Endothelial cell of umbilical vein (primary cell): ENCODE data around the gene EMID1. TPM values are rescaled to one million over a fixed set of nuclear protein-coding genes. Genes with fewer than 3 reads are reported as not detected.

Experiments used
- BruUV-seq: library from RNA; stranded (reverse); fragments of 400-500 nt; replicated peaks from 2 replicates; lab custom pipeline; 2021; lab: Mats Ljungman, UMichigan
- CTCF ChIA-PET: fragments of 300-600, 350-600 bp; sonication (Branson Sonifier 250); formaldehyde crosslinking; loops from one replicate; lab custom pipeline; 2021; ENCODE audit warnings: antibody characterized with exemption, inconsistent platforms; lab: Charles Lee
- POLR2A ChIA-PET: fragments of 300-600, 350-600 bp; sonication (Branson Sonifier 250); formaldehyde crosslinking; loops from one replicate; lab custom pipeline; 2021; ENCODE audit warnings: antibody characterized with exemption, inconsistent platforms; lab: Charles Lee
- DNase-seq: peaks from one replicate; pipeline ENCODE4 v3.0.0-alpha.2; 2011; ENCODE audit warnings: low read depth, low spot score
- FAIRE-seq: peaks from 2 replicates; lab custom pipeline; 2011; peaks lifted over from hg19 to GRCh38; lab: Jason Lieb, UNC
- H2AFZ ChIP-seq: 2 replicates; pipeline ENCODE4 v1.6.0; 2012; ENCODE audit warnings: low read depth, low read length, control low read depth, inconsistent platforms
- H3K27ac ChIP-seq: 2 replicates; pipeline ENCODE4 v1.5.1; 2011; ENCODE audit warnings: low read depth, mild to moderate bottlenecking, control low read depth, low read length, moderate library complexity; ENCODE audit not compliant: insufficient read depth
- H3K27me3 ChIP-seq, 2 experiments: 2 replicates each; pipeline versions ENCODE4 v1.6.0 to v1.6.1; 2011; ENCODE audit warnings: low read length in 2 of 2, mixed read lengths in 1 of 2; ENCODE audit not compliant: control insufficient read depth in 2 of 2, insufficient read depth in 2 of 2
- H3K36me3 ChIP-seq, 2 experiments: 2 replicates in 1 of 2; 3 replicates in 1 of 2; pipeline ENCODE4 v1.5.1; 2011; ENCODE audit warnings: low read length in 2 of 2, mild to moderate bottlenecking in 1 of 2, moderate library complexity in 1 of 2; ENCODE audit not compliant: control insufficient read depth in 2 of 2, insufficient read depth in 2 of 2; ENCODE audit errors: extremely low read depth in 1 of 2
- H3K4me1 ChIP-seq: 3 replicates; pipeline ENCODE4 v1.5.1; 2011; ENCODE audit warnings: mild to moderate bottlenecking, low read length; ENCODE audit not compliant: control insufficient read depth, insufficient read depth; ENCODE audit errors: extremely low read depth
- H3K4me2 ChIP-seq: 2 replicates; pipeline ENCODE4 v1.6.1; 2011; ENCODE audit warnings: low read length, control low read depth, mixed read lengths; ENCODE audit not compliant: insufficient read depth
- H3K4me3 ChIP-seq, 3 experiments: fragments of 200-600 bp in 1 of 3; sonication (generic), shearing (Covaris generic) in 1 of 3; replicated peaks in 1 of 3; 2 replicates each; pipeline ENCODE4 v1.5.1; 2011 to 2016; ENCODE audit warnings: control low read depth in 3 of 3, low read length in 3 of 3, mild to moderate bottlenecking in 2 of 3, inconsistent platforms in 1 of 3, low read depth in 1 of 3, moderate library complexity in 1 of 3; ENCODE audit not compliant: insufficient read depth in 1 of 3
- H3K79me2 ChIP-seq: 2 replicates; pipeline ENCODE4 v1.6.0; 2012; ENCODE audit warnings: low read length, inconsistent platforms; ENCODE audit not compliant: control insufficient read depth, insufficient read depth
- H3K9ac ChIP-seq: replicated peaks from 2 replicates; pipeline ENCODE3; 2011; ENCODE audit warnings: low read length, control low read depth; ENCODE audit not compliant: insufficient read depth; ENCODE audit errors: extremely low read depth
- H3K9me1 ChIP-seq: replicated peaks from 3 replicates; pipeline ENCODE4 v1.6.0; 2011; ENCODE audit warnings: mild to moderate bottlenecking, low read length; ENCODE audit not compliant: control insufficient read depth, insufficient read depth; ENCODE audit errors: extremely low read depth
- H3K9me3 ChIP-seq: replicated peaks from 2 replicates; pipeline ENCODE4 v1.5.1; 2012; ENCODE audit warnings: low read length, inconsistent platforms; ENCODE audit not compliant: control insufficient read depth, insufficient read depth
- H4K20me1 ChIP-seq: replicated peaks from 2 replicates; pipeline ENCODE3; 2011; ENCODE audit warnings: mild to moderate bottlenecking, low read length; ENCODE audit not compliant: control insufficient read depth, insufficient read depth; ENCODE audit errors: extremely low read depth
- EZH2 ChIP-seq: IDR thresholded peaks from 2 replicates; pipeline ENCODE4 v1.6.1; 2012; ENCODE audit warnings: borderline replicate concordance, low read depth, mild to moderate bottlenecking, moderate library complexity, low read length, inconsistent platforms; ENCODE audit not compliant: severe bottlenecking
- FOS ChIP-seq: IDR thresholded peaks from 2 replicates; pipeline ENCODE4 v1.6.1; 2011; ENCODE audit warnings: mild to moderate bottlenecking, low read length, moderate library complexity, borderline replicate concordance; ENCODE audit not compliant: insufficient read depth
- GATA2 ChIP-seq: IDR thresholded peaks from 2 replicates; pipeline ENCODE4 v1.7.0; 2011; ENCODE audit warnings: low read depth, mild to moderate bottlenecking, moderate library complexity, mixed read lengths, low read length; ENCODE audit not compliant: insufficient read length, insufficient read depth
- JUN ChIP-seq: IDR thresholded peaks from 2 replicates; pipeline ENCODE4 v1.6.1; 2011; ENCODE audit warnings: borderline replicate concordance, low read depth; ENCODE audit not compliant: insufficient read length, insufficient read depth
- MYC ChIP-seq: IDR thresholded peaks from one replicate; pipeline ENCODE4 v1.6.1; 2011; ENCODE audit warnings: mild to moderate bottlenecking, low read depth, low read length
- POLR2A ChIP-seq: IDR thresholded peaks from 2 replicates; pipeline ENCODE4 v1.6.1; 2012; ENCODE audit warnings: low read depth, mild to moderate bottlenecking, control low read depth, low read length
- POLR2AphosphoS5 ChIP-seq: IDR thresholded peaks from 2 replicates; pipeline ENCODE4 v1.6.1; 2012; ENCODE audit warnings: low read depth, mild to moderate bottlenecking, control low read depth, low read length, moderate library complexity; ENCODE audit not compliant: insufficient read depth
- dilution Hi-C: fragments of 300-500 bp; cut with MboI; formaldehyde crosslinking; loops from one replicate; pipeline ENCODE4 v1.15.0; 2019; ENCODE audit warnings: low sequenced_read_pairs; ENCODE audit not compliant: extremely low pct_ligation_motif_present
- intact Hi-C: fragments of 100-400 bp; cut with micrococcal nuclease; formaldehyde crosslinking; loops from one replicate; pipeline ENCODE4 v1.10.0; 2022
- polyA plus RNA-seq, 4 experiments: library from polyadenylated mRNA; depleted of rRNA in 3 of 4; stranded (reverse) in 3 of 4; unstranded in 1 of 4; fragments of >200 nt; gene quantifications; 2 replicates each; pipeline versions ENCODE4 v1.2.1 to v1.2.3, GENCODE V29; 2011 to 2012; ENCODE audit warnings: missing spikeins in 1 of 4
- total RNA-seq: library from RNA; stranded (reverse); gene quantifications from 2 replicates; pipeline ENCODE4 v1.2.3, GENCODE V29; 2021
- TF ChIP-seq, protein P1 (sequence below), 2 donors: IDR thresholded peaks; 1 replicate in 1 of 2; 2 replicates in 1 of 2; pipeline ENCODE4 v1.5.1; 2011; ENCODE audit warnings: low read length in 2 of 2, mild to moderate bottlenecking in 2 of 2, moderate library complexity in 2 of 2, control low read depth in 1 of 2, inconsistent platforms in 1 of 2, low read depth in 1 of 2; ENCODE audit not compliant: insufficient read depth in 1 of 2; ENCODE audit errors: extremely low read depth in 1 of 2
- TF ChIP-seq, protein P2 (sequence below): IDR thresholded peaks from 2 replicates; pipeline ENCODE4 v1.6.1; 2011; ENCODE audit not compliant: insufficient read depth, insufficient read length

The EMID1 gene
- total and polyA plus RNA-seq, 2 donors (not counting 3 experiments of a cell fraction or from before 2014, with no cell fraction given) = 0.51 to 0.75 TPM

DNA sequence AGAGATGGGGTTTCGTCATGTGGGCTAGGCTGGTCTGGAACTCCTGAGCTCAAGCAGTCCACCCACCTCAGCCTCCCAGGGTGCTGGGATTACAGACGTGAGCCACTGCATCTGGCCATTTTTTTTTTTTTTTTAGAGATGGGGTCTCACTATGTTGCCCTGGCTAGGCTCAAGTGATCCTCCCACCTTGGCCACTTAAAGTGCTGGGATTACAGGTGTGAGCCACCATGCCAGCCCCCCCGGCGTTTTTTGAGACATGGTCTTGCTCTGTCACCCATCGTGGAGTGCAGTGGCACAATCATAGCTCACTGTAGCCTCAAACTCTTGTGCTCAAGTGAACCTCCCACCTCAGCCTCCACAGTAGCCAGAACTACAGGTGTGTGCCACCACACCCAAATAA, 45.6 kb downstream of the EMID1 start:
- Histone ChIP-seq H4K20me1 (no peaks in the 10 kb centered on the region), H3K9me1 (no peaks in the 10 kb centered on the region), H3K36me3 (no peaks in the 10 kb centered on the region), H3K9me3 (no peaks in the 10 kb centered on the region), H3K27ac (no peak overlapping the region), H3K79me2 (no peaks in the 10 kb centered on the region), H2AFZ (no peak overlapping the region), H3K4me3 (no peak overlapping the region), H3K4me2 (no peak overlapping the region), H3K27me3 (peaks cover 0 to 2% of the 10 kb centered on the region in 2 experiments), H3K4me1 (no peaks in the 10 kb centered on the region), H3K9ac (no peak overlapping the region)
- BruUV-seq = no TSS peak
- FAIRE-seq (no peak), DNase-seq (no peak)
- CTCF ChIA-PET = no interaction called here
- intact Hi-C loops (no loop called here), dilution Hi-C loops (no loop called here)
- TF ChIP-seq POLR2AphosphoS5 (no peak), JUN (no peak), GATA2 (no peak), POLR2A (no peak), EZH2 (no peak), FOS (no peak), MYC (no peak)
- TF ChIP-seq, protein P1, sequence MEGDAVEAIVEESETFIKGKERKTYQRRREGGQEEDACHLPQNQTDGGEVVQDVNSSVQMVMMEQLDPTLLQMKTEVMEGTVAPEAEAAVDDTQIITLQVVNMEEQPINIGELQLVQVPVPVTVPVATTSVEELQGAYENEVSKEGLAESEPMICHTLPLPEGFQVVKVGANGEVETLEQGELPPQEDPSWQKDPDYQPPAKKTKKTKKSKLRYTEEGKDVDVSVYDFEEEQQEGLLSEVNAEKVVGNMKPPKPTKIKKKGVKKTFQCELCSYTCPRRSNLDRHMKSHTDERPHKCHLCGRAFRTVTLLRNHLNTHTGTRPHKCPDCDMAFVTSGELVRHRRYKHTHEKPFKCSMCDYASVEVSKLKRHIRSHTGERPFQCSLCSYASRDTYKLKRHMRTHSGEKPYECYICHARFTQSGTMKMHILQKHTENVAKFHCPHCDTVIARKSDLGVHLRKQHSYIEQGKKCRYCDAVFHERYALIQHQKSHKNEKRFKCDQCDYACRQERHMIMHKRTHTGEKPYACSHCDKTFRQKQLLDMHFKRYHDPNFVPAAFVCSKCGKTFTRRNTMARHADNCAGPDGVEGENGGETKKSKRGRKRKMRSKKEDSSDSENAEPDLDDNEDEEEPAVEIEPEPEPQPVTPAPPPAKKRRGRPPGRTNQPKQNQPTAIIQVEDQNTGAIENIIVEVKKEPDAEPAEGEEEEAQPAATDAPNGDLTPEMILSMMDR (IDR thresholded peaks at IDR 0.05; ENCODE audit: extremely low read depth in 1 of 2, insufficient read depth in 1 of 2, low read depth in 1 of 2, low read length in 2 of 2) = no peak
- TF ChIP-seq, protein P2, sequence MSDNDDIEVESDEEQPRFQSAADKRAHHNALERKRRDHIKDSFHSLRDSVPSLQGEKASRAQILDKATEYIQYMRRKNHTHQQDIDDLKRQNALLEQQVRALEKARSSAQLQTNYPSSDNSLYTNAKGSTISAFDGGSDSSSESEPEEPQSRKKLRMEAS = no peak
- POLR2A ChIA-PET = no interaction called here
